HepG2 (cell line): ENCODE results near the gene CCNYL1. TPM values are rescaled to one million over a fixed set of nuclear protein-coding genes. Genes with fewer than 3 reads are reported as not detected.
A peak's percentile ranks its signal among the peaks of the same experiment; 100 is the strongest.

ENCODE experiments used
- ATM ChIP-seq: fragments of 450-650 bp; IDR thresholded peaks from 2 replicates; pipeline ENCODE4 v1.7.1; 2017; ENCODE audit warnings: mild to moderate bottlenecking, borderline replicate concordance
- CCDC6 ChIP-seq: sonication (generic); formaldehyde crosslinking; IDR thresholded peaks from 2 replicates; pipeline ENCODE4 v1.8.1; 2022; ENCODE audit warnings: mild to moderate bottlenecking, missing genetic modification reagents, moderate library complexity
- E2F1 ChIP-seq: sonication (generic); formaldehyde crosslinking; IDR thresholded peaks from 2 replicates; pipeline ENCODE4 v1.5.0; 2020; ENCODE audit warnings: missing genetic modification reagents
- ELF4 ChIP-seq: sonication (generic); formaldehyde crosslinking; IDR thresholded peaks from 2 replicates; pipeline ENCODE4 v1.5.0; 2020; ENCODE audit warnings: missing genetic modification reagents, mild to moderate bottlenecking, moderate library complexity, borderline replicate concordance
- ETV5 ChIP-seq: IDR thresholded peaks from 2 replicates; pipeline ENCODE4 v1.6.1; 2018; ENCODE audit warnings: missing biosample characterization, missing genetic modification reagents, inconsistent platforms, borderline replicate concordance
- HMG20B ChIP-seq: conservative IDR thresholded peaks from 2 replicates; pipeline ENCODE4 v1.6.1; 2016; ENCODE audit warnings: missing genetic modification reagents, missing compliant biosample characterization
- KDM2A ChIP-seq: sonication (generic); formaldehyde crosslinking; IDR thresholded peaks from 2 replicates; pipeline ENCODE4 v1.4.0; 2020; ENCODE audit warnings: low read depth, missing genetic modification reagents, borderline replicate concordance
- KDM5A ChIP-seq: fragments of 200-600 bp; sonication (generic); IDR thresholded peaks from 2 replicates; pipeline ENCODE4 v1.7.0; 2018; ENCODE audit warnings: antibody characterized with exemption, mild to moderate bottlenecking, low read length, borderline replicate concordance
- MEIS2 ChIP-seq: sonication (generic); formaldehyde crosslinking; IDR thresholded peaks from 2 replicates; pipeline ENCODE4 v1.9.0; 2021; ENCODE audit warnings: mild to moderate bottlenecking, missing genetic modification reagents
- NCOA1 ChIP-seq: sonication (generic); formaldehyde crosslinking; IDR thresholded peaks from 2 replicates; pipeline ENCODE4 v1.9.0; 2021; ENCODE audit warnings: missing genetic modification reagents
- NFE2 ChIP-seq: sonication (generic); formaldehyde crosslinking; IDR thresholded peaks from 2 replicates; pipeline ENCODE4 v1.4.0; 2020; ENCODE audit warnings: missing genetic modification reagents
- PATZ1 ChIP-seq: sonication (generic); formaldehyde crosslinking; IDR thresholded peaks from 2 replicates; pipeline ENCODE4 v1.4.0; 2020; ENCODE audit warnings: missing genetic modification reagents
- POLR2AphosphoS2 ChIP-seq: IDR thresholded peaks from 2 replicates; pipeline ENCODE4 v1.6.1; 2011; ENCODE audit warnings: low read depth, low read length, improper control_type of control experiment
- SAFB2 ChIP-seq: sonication (generic); formaldehyde crosslinking; IDR thresholded peaks from 2 replicates; pipeline ENCODE4 v1.5.1; 2020; ENCODE audit warnings: missing genetic modification reagents, low read depth, mild to moderate bottlenecking, borderline replicate concordance
- STAT5B ChIP-seq: sonication (generic); formaldehyde crosslinking; IDR thresholded peaks from 2 replicates; pipeline ENCODE4 v1.4.0; 2020; ENCODE audit warnings: missing genetic modification reagents
- TOPORS ChIP-seq: sonication (generic); formaldehyde crosslinking; IDR thresholded peaks from 2 replicates; pipeline ENCODE4 v1.8.0; 2023; ENCODE audit warnings: mild to moderate bottlenecking, missing genetic modification reagents
- XRCC5 ChIP-seq: fragments of 200-400 bp; formaldehyde crosslinking; optimal IDR thresholded peaks from 2 replicates; pipeline ENCODE3; 2017; ENCODE audit warnings: mild to moderate bottlenecking, low read length
- ZMAT3 ChIP-seq: sonication (generic); formaldehyde crosslinking; conservative IDR thresholded peaks from 2 replicates; pipeline ENCODE4 v1.7.0; 2021; ENCODE audit warnings: missing genetic modification reagents
- ZNF136 ChIP-seq: sonication (generic); formaldehyde crosslinking; IDR thresholded peaks from 2 replicates; pipeline ENCODE4 v1.8.1; 2022; ENCODE audit warnings: low read depth, mild to moderate bottlenecking, moderate library complexity, missing genetic modification reagents
- ZNF18 ChIP-seq: sonication (generic); formaldehyde crosslinking; IDR thresholded peaks from 2 replicates; pipeline ENCODE4 v1.8.0; 2022; ENCODE audit warnings: mild to moderate bottlenecking, missing genetic modification reagents; ENCODE audit not compliant: insufficient replicate concordance
- ZNF557 ChIP-seq: sonication (generic); formaldehyde crosslinking; IDR thresholded peaks from 2 replicates; pipeline ENCODE4 v1.4.0; 2020; ENCODE audit warnings: missing genetic modification reagents
- ZNF562 ChIP-seq: sonication (generic); formaldehyde crosslinking; IDR thresholded peaks from 2 replicates; pipeline ENCODE4 v1.8.0; 2022; ENCODE audit warnings: missing genetic modification reagents, borderline replicate concordance
- ZNF570 ChIP-seq: sonication (generic); formaldehyde crosslinking; IDR thresholded peaks from 2 replicates; pipeline ENCODE4 v1.4.0; 2020; ENCODE audit warnings: mild to moderate bottlenecking, missing genetic modification reagents, borderline replicate concordance
- ZNF672 ChIP-seq: sonication (generic); formaldehyde crosslinking; IDR thresholded peaks from 2 replicates; pipeline ENCODE4 v1.8.1; 2022; ENCODE audit warnings: missing genetic modification reagents
- ZNF850 ChIP-seq: sonication (generic); formaldehyde crosslinking; conservative IDR thresholded peaks from 2 replicates; pipeline ENCODE4 v1.9.0; 2021; ENCODE audit warnings: mild to moderate bottlenecking, missing genetic modification reagents
- ZSCAN21 ChIP-seq: sonication (generic); formaldehyde crosslinking; IDR thresholded peaks from 2 replicates; pipeline ENCODE4 v1.8.0; 2022; ENCODE audit warnings: mild to moderate bottlenecking, missing genetic modification reagents, moderate library complexity, borderline replicate concordance
- polyA plus RNA-seq, 8 experiments: library from polyadenylated mRNA; depleted of rRNA in 3 of 8; stranded (reverse) in 7 of 8; unstranded in 1 of 8; fragments of >200 nt; fragmentation: Illumina TruSeq in 4 of 8; extraction: Trizol in 4 of 8; gene quantifications; 2 replicates each; pipeline versions ENCODE4 v1.2.1 to v1.2.3, GENCODE V29; 2011 to 2016; ENCODE audit warnings: low read depth in 4 of 8, missing spikeins in 1 of 8, mixed read lengths in 1 of 8; ENCODE audit not compliant: insufficient read depth in 1 of 8
- total RNA-seq, 5 experiments: library from RNA; depleted of rRNA; stranded (reverse); fragments of >200 nt; fragmentation: Illumina TruSeq; extraction: Trizol; gene quantifications; 2 replicates each; pipeline ENCODE4 v1.2.3, GENCODE V29; 2016; ENCODE audit warnings: low read depth in 1 of 5

Gene CCNYL1
- total and polyA plus RNA-seq, 2 of the 13 experiments (the other 11 are each of a cell fraction or from before 2014, with no cell fraction given) = 12.5 to 16.2 TPM

GRCh38 chr2:207710814-207711740, at the start of gene CCNYL1 (continued):
- TF ChIP-seq ZNF562 (no peak), E2F1 (CRISPR knock-in tag) (no peak), KDM5A (peak; percentile 33; the same call in 1 of the 2 replicates), SAFB2 (CRISPR knock-in tag) (no peak), ZSCAN21 (CRISPR knock-in tag) (no peak), XRCC5 (no peak), STAT5B (CRISPR knock-in tag) (no peak; the same call in 1 of the 2 replicates), MEIS2 (CRISPR knock-in tag) (no peak; the same call in 1 of the 2 replicates), HMG20B (CRISPR knock-in tag) (peak; percentile 5; the same call in 1 of the 2 replicates), NCOA1 (CRISPR knock-in tag) (peak; percentile 3; the same call in 1 of the 2 replicates), KDM2A (CRISPR knock-in tag) (peak; percentile 76), ETV5 (CRISPR knock-in tag) (peak; percentile 61; the same call in 1 of the 2 replicates), ZNF557 (CRISPR knock-in tag) (no peak), PATZ1 (CRISPR knock-in tag) (peak; percentile 80), ZNF850 (CRISPR knock-in tag) (no peak), CCDC6 (CRISPR knock-in tag) (no peak), NFE2 (CRISPR knock-in tag) (no peak), ZNF18 (no peak), TOPORS (CRISPR knock-in tag) (no peak), ATM (no peak), POLR2AphosphoS2 (peak; percentile 48; the same call in 1 of the 2 replicates), ZMAT3 (no peak), ZNF570 (CRISPR knock-in tag) (no peak), ZNF136 (CRISPR knock-in tag) (peak; percentile 80; the same call in 1 of the 2 replicates), ZNF672 (CRISPR knock-in tag) (no peak), ELF4 (CRISPR knock-in tag) (0 out of 2 replicates have a peak, but pooled peaks have one; percentile 23)
